ENCODE results near the gene ELOB. TPM values are rescaled to one million over a fixed set of nuclear protein-coding genes. Genes with fewer than 3 reads are reported as not detected.

The ELOB gene
- total RNA-seq, 1 donor from 2014 or later = 183 TPM

DNA sequence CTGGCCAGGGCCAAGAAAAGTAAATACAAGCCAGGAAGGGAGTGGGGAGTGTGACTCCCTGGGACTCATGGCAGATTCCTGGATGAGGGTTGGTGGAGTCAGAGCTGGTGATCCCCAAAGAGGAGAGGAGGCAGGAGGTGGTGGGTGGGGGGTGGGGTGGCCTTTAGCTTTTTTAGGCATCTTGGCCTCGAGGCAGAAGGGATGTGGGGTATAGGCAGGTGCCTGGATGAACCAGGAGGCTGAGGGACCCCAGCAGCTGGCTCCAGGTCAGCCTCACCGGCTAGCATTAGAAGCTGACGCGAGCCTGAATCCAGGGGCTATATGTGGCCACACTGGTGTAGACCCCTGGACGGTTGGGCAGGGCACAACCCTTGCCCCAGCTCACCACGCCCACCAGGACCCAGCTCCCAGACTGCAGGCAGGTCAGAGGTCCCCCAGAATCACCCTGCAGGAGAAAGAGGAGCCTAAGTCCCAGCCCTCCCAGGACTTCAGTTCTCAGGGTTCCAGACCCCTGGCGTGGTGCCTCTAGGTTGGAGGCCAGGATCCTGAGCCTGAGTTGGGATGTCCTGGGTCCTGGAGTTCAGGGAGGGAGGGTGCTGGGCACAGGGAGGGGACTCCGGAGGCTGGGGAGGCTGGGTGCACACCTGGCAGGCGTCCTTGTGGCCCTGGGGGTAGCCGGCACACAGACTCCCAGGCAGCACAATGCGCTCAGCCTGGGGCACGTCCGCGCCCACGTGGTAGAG, 7.4 kb upstream of the ELOB start:
- Mint-ChIP-seq H3K4me3 (ENCODE audit: unreplicated experiment) (no peak overlapping the region), H3K36me3 (ENCODE audit: unreplicated experiment) (no peaks in the 10 kb centered on the region), H3K9me3 (ENCODE audit: unreplicated experiment) (peaks cover 3% of the 10 kb centered on the region), H3K27ac (ENCODE audit: unreplicated experiment) (no peak overlapping the region), H3K4me1 (ENCODE audit: low read depth, unreplicated experiment) (peaks cover under 1% of the 10 kb centered on the region), H3K27me3 (ENCODE audit: unreplicated experiment) (no peaks in the 10 kb centered on the region)
- TF ChIP-seq, protein P1, sequence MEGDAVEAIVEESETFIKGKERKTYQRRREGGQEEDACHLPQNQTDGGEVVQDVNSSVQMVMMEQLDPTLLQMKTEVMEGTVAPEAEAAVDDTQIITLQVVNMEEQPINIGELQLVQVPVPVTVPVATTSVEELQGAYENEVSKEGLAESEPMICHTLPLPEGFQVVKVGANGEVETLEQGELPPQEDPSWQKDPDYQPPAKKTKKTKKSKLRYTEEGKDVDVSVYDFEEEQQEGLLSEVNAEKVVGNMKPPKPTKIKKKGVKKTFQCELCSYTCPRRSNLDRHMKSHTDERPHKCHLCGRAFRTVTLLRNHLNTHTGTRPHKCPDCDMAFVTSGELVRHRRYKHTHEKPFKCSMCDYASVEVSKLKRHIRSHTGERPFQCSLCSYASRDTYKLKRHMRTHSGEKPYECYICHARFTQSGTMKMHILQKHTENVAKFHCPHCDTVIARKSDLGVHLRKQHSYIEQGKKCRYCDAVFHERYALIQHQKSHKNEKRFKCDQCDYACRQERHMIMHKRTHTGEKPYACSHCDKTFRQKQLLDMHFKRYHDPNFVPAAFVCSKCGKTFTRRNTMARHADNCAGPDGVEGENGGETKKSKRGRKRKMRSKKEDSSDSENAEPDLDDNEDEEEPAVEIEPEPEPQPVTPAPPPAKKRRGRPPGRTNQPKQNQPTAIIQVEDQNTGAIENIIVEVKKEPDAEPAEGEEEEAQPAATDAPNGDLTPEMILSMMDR (IDR thresholded peaks at IDR 0.05; ENCODE audit: partially characterized antibody, unreplicated experiment) = no peak
- no peak for DNase-seq

DNA sequence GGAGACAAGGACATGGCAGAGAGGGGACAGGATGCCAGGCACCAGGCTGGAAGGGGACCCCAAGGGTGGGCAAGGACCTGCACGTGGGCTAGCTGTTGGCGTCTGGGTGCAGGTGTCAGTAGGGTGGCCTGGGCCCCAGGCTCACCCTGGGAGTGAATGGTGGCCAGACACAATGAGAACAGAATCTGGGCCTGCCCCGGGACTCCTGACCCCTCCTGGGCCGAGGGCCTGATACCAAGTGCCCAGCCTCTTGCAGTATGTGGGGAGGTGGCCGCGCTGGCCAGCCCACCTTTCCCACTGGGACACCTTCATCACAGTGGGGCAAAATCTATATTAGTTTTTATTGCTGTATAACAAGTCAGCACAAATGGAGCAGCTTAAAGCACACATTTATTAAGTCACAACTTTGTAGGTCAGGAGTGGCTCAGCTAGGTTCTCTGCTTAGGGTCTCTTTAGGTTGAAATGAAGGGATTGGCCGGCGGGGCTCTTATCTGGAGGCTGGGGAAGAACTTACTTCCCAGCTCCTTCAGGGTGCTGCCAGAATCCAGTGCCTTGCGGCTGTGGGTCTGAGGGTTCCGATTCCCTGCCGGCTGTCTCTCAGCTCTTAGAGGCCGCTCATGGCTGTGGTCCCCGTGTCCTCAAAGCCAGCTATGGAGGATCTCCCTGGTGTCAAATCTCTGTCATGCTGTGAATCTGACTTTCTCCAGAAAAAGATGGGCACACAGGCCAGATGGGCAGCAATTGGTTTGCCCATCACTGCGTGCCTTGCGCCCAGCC, 6.7 kb upstream of the ELOB start:
- peaks cover 3% of the 10 kb centered on the region for H3K9me3 Mint-ChIP-seq (ENCODE audit: unreplicated experiment)
- DNase-seq = no peak
- H3K27ac Mint-ChIP-seq (ENCODE audit: unreplicated experiment) = no peak overlapping the region
- no peaks in the 10 kb centered on the region for H3K36me3 Mint-ChIP-seq (ENCODE audit: unreplicated experiment)
- H3K4me3 Mint-ChIP-seq (ENCODE audit: unreplicated experiment) = no peak overlapping the region
- no peaks in the 10 kb centered on the region for H3K4me1 Mint-ChIP-seq (ENCODE audit: low read depth, unreplicated experiment)
- H3K27me3 Mint-ChIP-seq (ENCODE audit: unreplicated experiment) = peaks cover under 1% of the 10 kb centered on the region
- TF ChIP-seq, protein P1 (IDR thresholded peaks at IDR 0.05; ENCODE audit: partially characterized antibody, unreplicated experiment) = no peak

DNA sequence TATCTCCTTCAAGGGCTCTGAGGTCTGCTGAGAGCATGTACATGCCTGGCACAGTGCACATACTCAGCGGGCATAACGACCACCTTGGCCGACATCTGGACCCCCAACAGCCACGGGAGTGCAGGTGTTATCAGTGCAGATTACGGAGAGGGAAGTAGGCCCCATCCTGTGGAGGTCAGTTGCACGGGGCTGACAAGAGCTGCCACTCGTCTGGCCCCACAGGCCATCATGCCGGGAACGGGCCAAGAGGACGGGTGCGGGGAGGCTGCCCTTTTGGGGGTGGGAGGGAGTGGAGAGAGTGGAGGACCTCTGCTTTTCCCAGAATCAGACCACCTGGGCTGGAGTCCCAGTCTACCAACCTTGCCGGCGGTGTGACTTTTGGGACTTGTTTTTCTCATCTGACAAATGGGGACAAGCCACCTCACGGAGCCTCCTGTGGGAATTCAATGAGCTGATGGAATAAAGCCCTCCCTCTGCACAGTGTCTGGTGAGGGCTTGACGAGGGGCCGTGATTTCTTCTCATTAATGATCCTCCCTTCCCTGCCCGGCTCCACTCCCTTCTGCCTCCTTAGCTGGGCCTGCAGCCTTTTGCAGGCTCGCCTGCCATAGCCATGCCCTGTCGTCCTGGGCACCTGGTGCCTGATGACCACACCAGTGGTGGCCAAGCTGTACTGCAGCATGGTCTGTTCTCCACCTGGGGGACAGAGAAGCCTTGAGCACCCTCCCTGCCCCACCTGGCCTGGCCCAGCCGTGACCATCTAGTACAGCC, 5.7 kb upstream of the ELOB start:
- no peak for DNase-seq
- no peak overlapping the region for H3K27ac Mint-ChIP-seq (ENCODE audit: unreplicated experiment)
- H3K4me1 Mint-ChIP-seq (ENCODE audit: low read depth, unreplicated experiment) = peaks cover 5% of the 10 kb centered on the region
- peaks cover 11% of the 10 kb centered on the region for H3K27me3 Mint-ChIP-seq (ENCODE audit: unreplicated experiment)
- TF ChIP-seq, protein P1 (IDR thresholded peaks at IDR 0.05; ENCODE audit: partially characterized antibody, unreplicated experiment) = no peak
- H3K9me3 Mint-ChIP-seq (ENCODE audit: unreplicated experiment) = peaks cover 5% of the 10 kb centered on the region
- no peak overlapping the region for H3K4me3 Mint-ChIP-seq (ENCODE audit: unreplicated experiment)
- no peaks in the 10 kb centered on the region for H3K36me3 Mint-ChIP-seq (ENCODE audit: unreplicated experiment)

DNA sequence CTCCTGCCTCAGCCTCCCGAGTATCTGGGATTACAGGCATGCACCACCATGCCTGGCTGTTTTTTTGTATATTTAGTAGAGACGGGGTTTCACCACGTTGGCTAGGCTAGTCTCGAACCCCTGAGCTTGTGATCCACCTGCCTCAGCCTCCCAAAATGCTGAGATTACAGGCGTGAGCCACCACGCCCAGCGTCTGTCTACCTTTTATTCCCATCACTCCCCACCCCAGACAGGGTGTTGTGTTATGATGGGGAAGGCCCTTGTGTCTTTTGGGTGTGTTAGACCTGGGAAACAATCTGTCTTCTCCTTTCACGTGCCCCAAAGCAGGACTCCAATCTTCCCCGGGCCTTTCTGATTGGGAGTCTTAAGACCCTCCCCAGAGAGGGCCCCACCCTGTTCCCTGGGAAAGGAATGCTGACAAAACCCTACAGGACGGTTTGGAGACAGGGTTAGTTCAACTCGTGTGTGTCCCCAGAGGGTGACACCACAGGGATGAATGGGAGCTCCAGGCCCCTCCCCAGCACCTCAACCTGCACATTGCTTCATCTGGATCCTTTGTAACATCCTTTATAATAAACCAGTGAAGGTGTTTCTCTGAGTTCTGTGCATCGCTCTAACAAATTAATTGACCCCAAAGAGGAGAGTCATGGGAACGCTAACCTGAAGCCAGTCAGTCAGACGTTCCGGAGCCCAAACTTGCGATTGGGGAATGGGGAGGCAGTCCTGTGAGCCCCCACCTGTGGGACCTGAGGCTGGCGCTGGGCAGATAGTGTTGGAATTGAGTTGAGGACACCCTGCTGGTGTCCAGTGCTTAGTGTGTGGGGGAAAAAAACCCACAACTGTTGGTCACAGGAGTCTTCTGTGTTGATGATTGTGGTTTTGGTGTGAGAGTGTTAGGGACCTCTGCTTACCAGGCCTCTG, 3.2 kb upstream of the ELOB start:
- TF ChIP-seq, protein P1 (IDR thresholded peaks at IDR 0.05; ENCODE audit: partially characterized antibody, unreplicated experiment) = no peak
- H3K27me3 Mint-ChIP-seq (ENCODE audit: unreplicated experiment) = peaks cover 16% of the 10 kb centered on the region
- H3K4me1 Mint-ChIP-seq (ENCODE audit: low read depth, unreplicated experiment) = peaks cover 10% of the 10 kb centered on the region
- H3K27ac Mint-ChIP-seq (ENCODE audit: unreplicated experiment) = no peak overlapping the region
- H3K4me3 Mint-ChIP-seq (ENCODE audit: unreplicated experiment) = peak overlapping the region; percentile 15
- peaks cover 9% of the 10 kb centered on the region for H3K9me3 Mint-ChIP-seq (ENCODE audit: unreplicated experiment)
- DNase-seq = no peak
- no peaks in the 10 kb centered on the region for H3K36me3 Mint-ChIP-seq (ENCODE audit: unreplicated experiment)
